Progenitor cell of endocrine pancreas (in vitro differentiated cells): Measurements from ENCODE around the gene CCND1. TPM values are rescaled to one million over a fixed set of nuclear protein-coding genes. Genes with fewer than 3 reads are reported as not detected.

Experiments
- DNase-seq: peaks from one replicate; pipeline ENCODE4 v3.0.0; 2021; ENCODE audit warnings: low spot score; ENCODE audit not compliant: unreplicated experiment
- H3K27ac Mint-ChIP-seq: 2 replicates; pipeline ENCODE4 v1.8.0; 2021; ENCODE audit warnings: mild to moderate bottlenecking, moderate library complexity, mixed read lengths
- H3K27me3 Mint-ChIP-seq: 2 replicates; pipeline ENCODE4 v1.8.0; 2021; ENCODE audit warnings: mixed read lengths
- H3K36me3 Mint-ChIP-seq: 2 replicates; pipeline ENCODE4 v1.8.0; 2022; ENCODE audit warnings: mixed read lengths; ENCODE audit not compliant: insufficient read depth
- H3K4me1 Mint-ChIP-seq: 2 replicates; pipeline ENCODE4 v1.8.0; 2021; ENCODE audit warnings: low read depth, mixed read lengths
- H3K4me3 Mint-ChIP-seq: 2 replicates; pipeline ENCODE4 v1.8.0; 2021; ENCODE audit warnings: low read depth, mild to moderate bottlenecking, moderate library complexity, mixed read lengths
- H3K9me3 Mint-ChIP-seq: 2 replicates; pipeline ENCODE4 v1.8.0; 2021; ENCODE audit warnings: low read depth, mixed read lengths
- CTCF ChIP-seq: fragments of 200-600 bp; sonication (generic); IDR thresholded peaks from one replicate; pipeline ENCODE4 v1.5.0; 2021; ENCODE audit warnings: antibody characterized with exemption, mild to moderate bottlenecking; ENCODE audit not compliant: unreplicated experiment
- total RNA-seq: library from RNA; stranded (reverse); gene quantifications from 2 replicates; pipeline ENCODE4 v1.2.1, GENCODE V29; 2021

The CCND1 gene
- total RNA-seq, 1 donor from 2014 or later = 437 TPM

- no peaks in the 10 kb centered on the region for H3K36me3 Mint-ChIP-seq
- H3K4me1 Mint-ChIP-seq = peaks cover 23% of the 10 kb centered on the region
- H3K27ac Mint-ChIP-seq = peak overlapping the region; percentile 99
- DNase-seq = peak; percentile 77
- no peaks in the 10 kb centered on the region for H3K9me3 Mint-ChIP-seq
- H3K4me3 Mint-ChIP-seq = peak overlapping the region; percentile 77
- peaks cover 5% of the 10 kb centered on the region for H3K27me3 Mint-ChIP-seq
- TF ChIP-seq CTCF = no peak
Observed at GRCh38 chr11:69637941-69638871, 2.8 kb upstream of the CCND1 start.

DNA sequence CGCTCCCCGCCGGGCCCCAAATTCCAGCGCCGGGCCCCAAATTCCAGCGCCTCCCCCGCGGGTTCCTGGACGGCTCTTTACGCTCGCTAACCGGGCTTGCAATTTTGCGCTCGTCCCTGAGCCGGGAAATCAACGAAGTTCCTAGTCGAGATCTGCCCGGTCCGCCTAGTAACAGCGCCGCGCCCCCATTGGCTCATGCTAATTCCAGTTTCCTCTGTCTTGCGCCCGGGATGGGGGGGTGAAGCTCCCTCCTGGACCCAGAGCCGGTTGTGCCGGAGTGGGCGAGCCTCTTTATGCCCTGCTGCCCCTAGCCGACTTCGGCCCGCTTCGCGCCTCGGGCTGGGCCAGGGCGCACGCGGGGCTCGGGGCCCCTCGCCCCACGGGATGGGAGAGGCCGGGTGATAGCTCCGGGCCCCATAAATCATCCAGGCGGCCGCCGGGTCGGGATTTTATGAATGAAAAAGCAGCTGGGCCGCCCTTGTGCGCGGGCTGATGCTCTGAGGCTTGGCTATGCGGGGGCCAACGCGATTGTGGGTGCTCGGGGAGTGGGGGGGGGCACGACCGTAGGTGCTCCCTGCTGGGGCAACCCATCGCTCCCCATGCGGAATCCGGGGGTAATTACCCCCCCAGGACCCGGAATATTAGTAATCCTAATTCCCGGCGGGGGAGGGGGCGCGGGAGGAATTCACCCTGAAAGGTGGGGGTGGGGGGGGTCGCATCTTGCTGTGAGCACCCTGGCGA lies 1.8 kb upstream of the CCND1 start:
- H3K27ac Mint-ChIP-seq = peak overlapping the region; percentile 97
- peak; percentile 93 for DNase-seq
- peaks cover 3% of the 10 kb centered on the region for H3K36me3 Mint-ChIP-seq
- H3K27me3 Mint-ChIP-seq = peaks cover 3% of the 10 kb centered on the region
- H3K4me1 Mint-ChIP-seq = peaks cover 26% of the 10 kb centered on the region
- H3K4me3 Mint-ChIP-seq = peak overlapping the region; percentile 96
- no peak for TF ChIP-seq CTCF
- no peaks in the 10 kb centered on the region for H3K9me3 Mint-ChIP-seq

- no peak for TF ChIP-seq CTCF
- Mint-ChIP-seq H3K27ac (peak overlapping the region; percentile 76), H3K4me1 (peaks cover 24% of the 10 kb centered on the region), H3K27me3 (peaks cover under 1% of the 10 kb centered on the region), H3K4me3 (peak overlapping the region; percentile 96), H3K9me3 (no peaks in the 10 kb centered on the region), H3K36me3 (peaks cover 4% of the 10 kb centered on the region)
- DNase-seq = no peak
Observed at GRCh38 chr11:69639831-69640230, 1.1 kb upstream of the CCND1 start.

DNA sequence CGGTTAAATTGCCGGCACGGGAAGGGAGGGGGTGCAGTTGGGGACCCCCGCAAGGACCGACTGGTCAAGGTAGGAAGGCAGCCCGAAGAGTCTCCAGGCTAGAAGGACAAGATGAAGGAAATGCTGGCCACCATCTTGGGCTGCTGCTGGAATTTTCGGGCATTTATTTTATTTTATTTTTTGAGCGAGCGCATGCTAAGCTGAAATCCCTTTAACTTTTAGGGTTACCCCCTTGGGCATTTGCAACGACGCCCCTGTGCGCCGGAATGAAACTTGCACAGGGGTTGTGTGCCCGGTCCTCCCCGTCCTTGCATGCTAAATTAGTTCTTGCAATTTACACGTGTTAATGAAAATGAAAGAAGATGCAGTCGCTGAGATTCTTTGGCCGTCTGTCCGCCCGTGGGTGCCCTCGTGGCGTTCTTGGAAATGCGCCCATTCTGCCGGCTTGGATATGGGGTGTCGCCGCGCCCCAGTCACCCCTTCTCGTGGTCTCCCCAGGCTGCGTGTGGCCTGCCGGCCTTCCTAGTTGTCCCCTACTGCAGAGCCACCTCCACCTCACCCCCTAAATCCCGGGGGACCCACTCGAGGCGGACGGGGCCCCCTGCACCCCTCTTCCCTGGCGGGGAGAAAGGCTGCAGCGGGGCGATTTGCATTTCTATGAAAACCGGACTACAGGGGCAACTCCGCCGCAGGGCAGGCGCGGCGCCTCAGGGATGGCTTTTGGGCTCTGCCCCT lies 529 bp upstream of the CCND1 start:
- peaks cover 5% of the 10 kb centered on the region for H3K36me3 Mint-ChIP-seq
- DNase-seq = no peak
- no peaks in the 10 kb centered on the region for H3K27me3 Mint-ChIP-seq
- peak overlapping the region; percentile 95 for H3K27ac Mint-ChIP-seq
- TF ChIP-seq CTCF = no peak
- peak overlapping the region; percentile 96 for H3K4me3 Mint-ChIP-seq
- peaks cover 25% of the 10 kb centered on the region for H3K4me1 Mint-ChIP-seq
- H3K9me3 Mint-ChIP-seq = no peaks in the 10 kb centered on the region
